GM20431 (cell line): Measurements from ENCODE around the gene HOXA1.

Experiments used
- in situ Hi-C: fragments of 300-500 bp; cut with MseI, MboI; formaldehyde crosslinking; loops from one replicate; pipeline ENCODE4 v1.15.0; 2020; ENCODE audit warnings: low sequenced_read_pairs; ENCODE audit not compliant: unreplicated experiment

Gene HOXA1

DNA sequence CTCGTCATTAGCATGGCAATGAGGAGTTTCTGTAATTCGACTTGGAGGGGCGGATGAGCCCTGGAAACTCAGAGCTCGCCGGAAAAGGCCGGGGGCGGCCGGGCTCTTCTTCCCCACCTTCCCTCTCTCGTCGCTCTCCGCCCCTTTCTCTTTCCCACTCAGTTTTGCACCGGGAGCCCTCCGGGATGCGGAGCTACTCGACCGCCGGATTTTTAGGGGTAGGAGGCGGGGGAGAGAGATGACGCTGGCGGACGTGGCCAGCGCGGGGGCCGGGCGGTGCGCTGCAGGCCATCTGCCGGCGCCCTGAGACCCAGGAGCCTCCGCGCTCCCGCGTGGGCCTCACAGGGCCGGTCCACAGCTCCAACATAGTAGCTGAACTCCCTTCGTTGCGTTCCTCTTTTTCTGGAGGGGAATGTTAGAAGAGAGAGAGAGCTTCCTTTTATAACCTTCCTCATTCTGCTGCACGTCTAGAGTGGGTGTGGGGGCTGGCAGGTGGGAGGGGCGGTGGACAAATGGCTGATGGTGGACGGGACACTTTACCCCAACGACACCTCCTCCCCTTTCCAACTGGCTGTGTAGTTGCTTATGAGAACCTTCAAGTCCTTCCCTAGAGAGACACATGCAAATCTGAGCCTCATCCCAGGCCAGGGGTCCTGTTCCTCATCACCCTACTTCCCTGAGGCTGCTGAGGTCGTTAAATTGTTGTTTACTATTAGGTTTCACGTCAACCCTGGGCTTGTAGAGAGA, 1.1 kb upstream of the HOXA1 start:
- in situ Hi-C loops = no loop called here

DNA sequence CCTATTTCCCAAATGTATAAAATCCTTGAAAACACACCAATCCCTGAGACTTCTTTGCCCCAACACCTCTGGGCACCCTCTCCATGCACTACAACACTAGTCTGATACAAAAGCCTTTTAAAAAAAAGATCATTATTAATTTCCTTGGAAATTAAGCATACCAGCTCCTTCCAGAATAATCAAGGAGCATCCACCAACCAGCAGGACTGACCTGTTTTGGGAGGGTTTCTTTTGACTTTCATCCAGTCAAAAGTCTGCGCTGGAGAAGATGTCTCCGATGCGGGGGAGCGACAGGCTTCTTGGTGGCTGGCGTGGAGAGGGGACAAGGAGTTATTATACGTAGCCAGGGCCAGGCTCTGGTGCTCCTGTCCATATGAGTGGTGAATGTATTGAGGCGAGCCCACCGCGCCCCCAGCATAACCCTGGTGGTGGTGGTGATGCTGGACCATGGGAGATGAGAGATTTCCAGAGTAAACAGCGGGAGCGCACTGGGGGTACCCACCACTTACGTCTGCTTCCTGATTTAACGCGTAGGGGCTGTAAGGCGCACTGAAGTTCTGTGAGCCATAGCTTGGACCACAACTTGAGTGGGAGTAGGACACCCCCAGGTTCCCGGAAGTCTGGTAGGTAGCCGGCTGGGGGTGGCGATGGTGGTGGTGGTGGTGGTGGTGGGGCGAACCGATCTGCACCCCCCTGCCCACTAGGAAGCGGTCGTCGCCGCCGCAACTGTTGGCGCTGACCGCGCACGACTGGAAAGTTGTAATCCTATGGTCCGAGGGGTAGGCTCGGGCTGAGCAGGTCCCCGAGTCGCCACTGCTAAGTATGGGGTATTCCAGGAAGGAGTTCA, 527 bp downstream of the HOXA1 start:
- in situ Hi-C loops = no loop called here

GRCh38 chr7:27094304-27095049, 1.3 kb downstream of the HOXA1 start:
- in situ Hi-C loops = no loop called here

DNA sequence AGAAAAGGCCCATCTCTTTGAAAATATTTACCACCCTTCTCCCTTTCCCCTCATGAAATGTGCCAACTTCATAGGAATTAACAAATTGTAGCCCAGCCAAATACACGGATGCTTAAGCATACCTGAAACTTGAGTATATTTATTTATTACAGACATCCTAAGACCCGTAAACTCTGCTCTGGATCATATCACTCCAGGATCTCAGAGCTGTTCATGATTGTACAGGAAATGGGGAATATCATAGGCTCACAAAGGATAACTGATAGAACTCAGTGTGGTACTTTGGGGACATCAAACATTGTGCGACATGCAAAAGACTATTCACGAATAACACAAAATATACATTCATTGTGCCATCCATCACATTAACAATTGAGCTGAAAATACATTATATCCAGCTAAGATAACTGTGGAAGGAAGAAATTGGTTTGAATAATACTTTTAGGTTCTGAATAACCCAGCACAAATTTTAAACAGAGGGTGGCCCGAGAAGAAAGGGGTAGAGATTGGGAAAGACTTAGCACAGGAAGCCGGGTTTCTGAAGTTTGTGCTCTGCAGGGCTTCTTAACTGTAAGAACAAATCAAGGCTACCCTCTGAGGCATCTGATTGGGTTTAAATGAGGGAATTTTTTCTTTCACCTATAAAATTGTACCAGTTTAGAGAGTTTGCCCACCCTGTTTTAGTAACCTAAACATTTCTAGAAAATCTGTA, 2.5 kb downstream of the HOXA1 start:
- in situ Hi-C loops = no loop called here

DNA sequence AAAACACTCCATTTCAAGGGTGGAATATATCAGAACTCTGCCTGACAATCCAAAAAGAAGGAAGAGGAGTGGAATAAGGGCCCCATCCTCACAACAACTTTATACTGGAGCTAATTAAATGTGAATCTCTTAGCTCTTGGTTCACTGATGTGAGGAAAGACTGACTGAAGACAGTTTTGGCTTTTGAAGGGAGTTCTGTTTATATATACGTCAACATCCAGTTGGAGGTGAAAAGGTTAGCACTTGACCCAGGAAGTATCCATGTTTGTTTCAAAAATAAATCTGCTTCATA, 3.0 kb downstream of the HOXA1 start:
- in situ Hi-C loops = no loop called here

GRCh38 chr7:27091941-27092818, 3.6 kb downstream of the HOXA1 start:
- in situ Hi-C loops = no loop called here

DNA sequence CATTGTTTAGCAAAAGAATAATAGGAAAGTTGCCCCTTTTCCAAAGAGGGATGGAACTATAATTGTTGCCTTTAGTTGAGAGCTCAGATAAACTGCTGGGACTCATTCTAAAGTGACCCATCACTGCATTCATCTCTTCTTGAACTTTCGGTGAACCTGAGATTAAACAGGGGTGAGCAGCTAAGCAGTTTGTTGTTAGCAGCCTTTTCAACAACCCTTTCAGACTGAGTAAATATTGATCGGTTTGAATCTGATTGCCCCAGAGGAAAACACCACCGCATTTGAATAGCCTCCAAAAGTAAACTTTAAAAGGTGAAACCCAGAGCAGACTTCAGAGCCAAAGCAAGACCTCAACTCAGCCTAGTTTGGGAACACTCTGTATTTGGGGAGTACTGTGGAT, 4.7 kb downstream of the HOXA1 start:
- in situ Hi-C loops = no loop called here

- in situ Hi-C loops = no loop called here
Observed at GRCh38 chr7:27088002-27088922, 7.5 kb downstream of the HOXA1 start.

DNA sequence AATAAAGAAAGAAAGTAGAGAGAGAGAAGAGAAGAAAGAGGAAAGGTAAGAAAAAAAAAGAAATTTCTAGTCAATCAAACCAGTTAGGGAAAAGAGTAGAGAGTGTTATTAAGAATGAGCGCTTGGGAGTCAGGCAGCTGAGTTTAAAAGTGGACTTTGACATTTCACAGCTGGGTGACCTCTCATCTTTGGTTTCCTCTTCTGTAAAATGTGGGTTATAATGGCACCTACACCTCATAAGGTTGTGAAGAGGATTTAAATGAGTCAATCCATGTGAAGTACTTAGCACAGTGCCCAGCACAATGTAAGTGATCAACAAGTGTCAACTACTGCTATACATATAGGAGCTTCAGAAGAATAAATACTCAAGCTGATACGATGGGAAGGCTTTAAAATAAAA, 12.2 kb downstream of the HOXA1 start:
- in situ Hi-C loops = no loop called here

DNA sequence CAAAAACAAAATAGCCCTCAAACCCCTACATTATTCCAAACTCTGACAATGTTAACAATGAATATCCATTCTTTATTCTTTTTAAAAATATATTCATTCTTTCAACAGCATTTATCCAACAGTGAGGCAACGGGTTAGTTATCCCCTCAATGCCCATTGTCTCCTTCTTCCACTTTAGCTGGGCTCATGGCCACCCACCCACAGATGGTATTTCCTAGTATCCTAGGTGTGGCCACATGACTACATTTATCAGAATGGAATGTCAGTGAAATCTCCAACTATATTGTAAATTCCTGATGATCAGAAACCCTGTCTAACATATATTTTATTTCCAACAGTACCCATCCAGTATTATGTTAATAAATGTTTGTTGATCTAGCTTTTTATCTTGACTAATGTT, 13.6 kb downstream of the HOXA1 start:
- in situ Hi-C loops = no loop called here

- in situ Hi-C loops = no loop called here
Observed at GRCh38 chr7:27080844-27081436, 14.9 kb downstream of the HOXA1 start.

GRCh38 chr7:27079234-27079975, 16.4 kb downstream of the HOXA1 start:
- in situ Hi-C loops = no loop called here

GRCh38 chr7:27078616-27079233, 17.1 kb downstream of the HOXA1 start:
- in situ Hi-C loops = no loop called here

GRCh38 chr7:27073076-27073475, 22.7 kb downstream of the HOXA1 start:
- in situ Hi-C loops = no loop called here

- in situ Hi-C loops = no loop called here
Observed at GRCh38 chr7:27071622-27072390, 24.0 kb downstream of the HOXA1 start.

- in situ Hi-C loops = no loop called here
Observed at GRCh38 chr7:27068259-27068658, 27.5 kb downstream of the HOXA1 start.
